CD14-positive monocyte (primary cell): Measurements from ENCODE around the gene SELENOP. TPM values are rescaled to one million over a fixed set of nuclear protein-coding genes. Genes with fewer than 3 reads are reported as not detected.

Experiments used
- DNase-seq, 3 donors: peaks; one replicate each; pipeline ENCODE4 v3.0.0-alpha.2; 2011 to 2022
- H2AFZ ChIP-seq: 2 replicates; pipeline ENCODE4 v1.6.0; 2012; ENCODE audit warnings: mild to moderate bottlenecking, low read depth, low read length, inconsistent platforms; ENCODE audit not compliant: insufficient read depth, poor library complexity, severe bottlenecking
- H3K27ac ChIP-seq, 2 donors: 1 replicate in 1 of 2; 2 replicates in 1 of 2; pipeline ENCODE4 v1.5.1; 2012 to 2013; ENCODE audit warnings: low read length in 2 of 2, control low read depth in 1 of 2, inconsistent platforms in 1 of 2, low read depth in 1 of 2, mild to moderate bottlenecking in 1 of 2
- H3K27me3 ChIP-seq, 2 donors: one replicate each; pipeline versions ENCODE4 v1.6.0 to v1.6.1; 2011 to 2013; ENCODE audit warnings: low read length in 2 of 2; ENCODE audit not compliant: control insufficient read depth in 2 of 2, insufficient read depth in 2 of 2
- H3K36me3 ChIP-seq, 2 donors: replicated peaks in 1 of 2; 1 replicate in 1 of 2; 2 replicates in 1 of 2; pipeline versions ENCODE4 v1.5.1 to v1.6.1; 2012 to 2013; ENCODE audit warnings: low read length in 2 of 2, control low read depth in 1 of 2, inconsistent platforms in 1 of 2, mild to moderate bottlenecking in 1 of 2; ENCODE audit not compliant: insufficient read depth in 2 of 2, control insufficient read depth in 1 of 2
- H3K4me1 ChIP-seq, 2 donors: 1 replicate in 1 of 2; 2 replicates in 1 of 2; pipeline versions ENCODE4 v1.5.1 to v1.6.1; 2012 to 2013; ENCODE audit warnings: low read length in 2 of 2, control low read depth in 1 of 2, inconsistent platforms in 1 of 2, mild to moderate bottlenecking in 1 of 2, moderate library complexity in 1 of 2; ENCODE audit not compliant: insufficient read depth in 2 of 2, control insufficient read depth in 1 of 2
- H3K4me2 ChIP-seq: replicated peaks from 2 replicates; pipeline ENCODE3; 2012; ENCODE audit warnings: low read length, moderate library complexity, mild to moderate bottlenecking; ENCODE audit not compliant: poor library complexity, severe bottlenecking; ENCODE audit errors: extremely low read depth
- H3K4me3 ChIP-seq, 3 experiments: fragments of 200-600 bp in 1 of 3; sonication (generic) in 1 of 3; replicated peaks in 1 of 3; 1 replicate in 2 of 3; 2 replicates in 1 of 3; pipeline ENCODE4 v1.5.1; 2011 to 2013; ENCODE audit warnings: low read length in 3 of 3, mild to moderate bottlenecking in 3 of 3, control low read depth in 2 of 3, low read depth in 2 of 3, inconsistent platforms in 1 of 3, moderate library complexity in 1 of 3
- H3K79me2 ChIP-seq: 2 replicates; pipeline ENCODE4 v1.6.0; 2012; ENCODE audit warnings: mild to moderate bottlenecking, control low read depth, inconsistent platforms, low read length, moderate library complexity; ENCODE audit not compliant: insufficient read depth
- H3K9ac ChIP-seq: 2 replicates; pipeline ENCODE4 v1.6.0; 2017; ENCODE audit warnings: low read length, mild to moderate bottlenecking; ENCODE audit not compliant: insufficient read depth, poor library complexity, severe bottlenecking
- H3K9me3 ChIP-seq, 2 donors: replicated peaks in 1 of 2; 1 replicate in 1 of 2; 2 replicates in 1 of 2; pipeline versions ENCODE4 v1.5.1 to v1.6.1; 2012 to 2013; ENCODE audit warnings: low read length in 2 of 2, control low read depth in 1 of 2; ENCODE audit not compliant: control insufficient read depth in 1 of 2, insufficient read depth in 1 of 2
- H4K20me1 ChIP-seq: 2 replicates; pipeline ENCODE4 v1.6.0; 2012; ENCODE audit warnings: mild to moderate bottlenecking, low read length, control low read depth, moderate library complexity; ENCODE audit not compliant: insufficient read depth
- H3K27ac Mint-ChIP-seq, 7 donors: one replicate each; pipeline ENCODE4 v1.8.0; 2020; ENCODE audit warnings: mild to moderate bottlenecking in 7 of 7, mixed read lengths in 7 of 7, moderate library complexity in 6 of 7, inconsistent platforms in 2 of 7
- H3K27me3 Mint-ChIP-seq, 3 donors: one replicate each; pipeline ENCODE4 v1.8.0; 2021 to 2022; ENCODE audit warnings: low read depth in 3 of 3, mild to moderate bottlenecking in 3 of 3, mixed read lengths in 3 of 3, moderate library complexity in 3 of 3, inconsistent platforms in 1 of 3
- H3K36me3 Mint-ChIP-seq, 2 donors: one replicate each; pipeline ENCODE4 v1.8.0; 2020; ENCODE audit warnings: mixed read lengths in 2 of 2, inconsistent platforms in 1 of 2, mild to moderate bottlenecking in 1 of 2
- H3K4me1 Mint-ChIP-seq: one replicate; pipeline ENCODE4 v1.8.0; 2020; ENCODE audit warnings: mild to moderate bottlenecking, mixed read lengths
- H3K4me3 Mint-ChIP-seq, 2 donors: one replicate each; pipeline ENCODE4 v1.8.0; 2020; ENCODE audit warnings: mild to moderate bottlenecking in 2 of 2, mixed read lengths in 2 of 2, moderate library complexity in 1 of 2
- H3K9me3 Mint-ChIP-seq, 7 donors: one replicate each; pipeline ENCODE4 v1.8.0; 2020 to 2022; ENCODE audit warnings: mixed read lengths in 7 of 7, mild to moderate bottlenecking in 6 of 7, moderate library complexity in 6 of 7, inconsistent platforms in 2 of 7
- CTCF ChIP-seq: fragments of 200-600 bp; IDR thresholded peaks from one replicate; pipeline ENCODE4 v1.8.0; 2022; ENCODE audit warnings: antibody characterized with exemption, mild to moderate bottlenecking
- WGBS: methylation state at CpG from one replicate; pipeline ENCODE4 v1.1.5; 2013; ENCODE audit warnings: missing lambda C conversion rate; ENCODE audit not compliant: insufficient coverage; 5-methylcytosine and 5-hydroxymethylcytosine counted together
- intact Hi-C, 2 donors: fragments of 100-400 bp; cut with micrococcal nuclease; formaldehyde crosslinking; loops; one replicate each; pipeline versions ENCODE4 v1.15.0 to v1.15.1; 2023
- polyA plus RNA-seq, 3 donors: library from polyadenylated mRNA; depleted of rRNA in 1 of 3; unstranded in 2 of 3; stranded (reverse) in 1 of 3; fragments of 300-500 nt in 2 of 3; fragments of >200 nt in 1 of 3; fragmentation: Illumina TruSeq in 2 of 3; gene quantifications; 1 replicate in 2 of 3; 2 replicates in 1 of 3; pipeline ENCODE4 v1.2.3, GENCODE V29; 2012 to 2021

The SELENOP gene
- polyA plus RNA-seq, 3 donors: 0.24 to 0.33 TPM; not detected in 1

- no peak for TF ChIP-seq CTCF
- Mint-ChIP-seq H3K4me1 (peaks cover 11% of the 10 kb centered on the region), H3K9me3 (peaks cover 9 to 24% (median 13%) of the 10 kb centered on the region in 7 donors), H3K36me3 (no peaks in the 10 kb centered on the region), H3K4me3 (no peak overlapping the region), H3K27ac (no peak overlapping the region), H3K27me3 (no peaks in the 10 kb centered on the region)
- no peaks in the 10 kb centered on the region for H4K20me1 ChIP-seq
- H3K4me2 ChIP-seq: no peak overlapping the region
- H3K36me3 ChIP-seq: no peaks in the 10 kb centered on the region
- H3K27me3 ChIP-seq: no peaks in the 10 kb centered on the region
- no CpG with 5 or more reads among the region's 3 CpGs for WGBS
- H3K9ac ChIP-seq: no peak overlapping the region
- no peak for DNase-seq
- no peak overlapping the region for H3K27ac ChIP-seq
- H3K4me1 ChIP-seq: peaks cover 4 to 5% of the 10 kb centered on the region in 2 donors
- no peak overlapping the region for H2AFZ ChIP-seq
- H3K9me3 ChIP-seq: peaks cover 4 to 8% of the 10 kb centered on the region in 2 donors
- no peaks in the 10 kb centered on the region for H3K79me2 ChIP-seq
- intact Hi-C loops: no loop called here
- H3K4me3 ChIP-seq: no peak overlapping the region
Observed at GRCh38 chr5:42839196-42839595, 27.5 kb upstream of the SELENOP start.

- Histone ChIP-seq H3K9me3 (peaks cover 4 to 8% of the 10 kb centered on the region in 2 donors), H3K36me3 (no peaks in the 10 kb centered on the region), H3K79me2 (no peaks in the 10 kb centered on the region), H3K27me3 (no peaks in the 10 kb centered on the region), H3K4me2 (no peak overlapping the region), H3K27ac (no peak overlapping the region), H2AFZ (no peak overlapping the region), H3K9ac (no peak overlapping the region), H3K4me1 (peaks cover 4 to 5% of the 10 kb centered on the region in 2 donors), H4K20me1 (no peaks in the 10 kb centered on the region), H3K4me3 (no peak overlapping the region)
- intact Hi-C loops: no loop called here
- Mint-ChIP-seq H3K4me1 (peaks cover 11% of the 10 kb centered on the region), H3K9me3 (peaks cover 7 to 27% (median 13%) of the 10 kb centered on the region in 7 donors), H3K36me3 (no peaks in the 10 kb centered on the region), H3K27ac (no peak overlapping the region), H3K4me3 (no peak overlapping the region), H3K27me3 (no peaks in the 10 kb centered on the region)
- WGBS: 80% methylated on average over 1 of the region's 3 CpGs
- no peak for TF ChIP-seq CTCF
- no peak for DNase-seq
Observed at GRCh38 chr5:42837601-42838000, 25.9 kb upstream of the SELENOP start.
